Lung (tissue), 12 donors: ENCODE data around the gene SMLR1. TPM values are rescaled to one million over a fixed set of nuclear protein-coding genes. Genes with fewer than 3 reads are reported as not detected.

Source experiments
- ATAC-seq: fragments of 200-7000 bp; cut with Tn5 transposase; one replicate; pipeline ENCODE4 v1.9.1; 2020; ENCODE audit warnings: moderate number of reproducible peaks; ENCODE audit not compliant: insufficient read depth, low FRiP score
- DNase-seq, 3 donors: peaks; one replicate each; pipeline ENCODE4 v3.0.0-alpha.2; 2013 to 2017
- H3K27ac ChIP-seq, 2 donors: one replicate each; pipeline ENCODE4 v1.5.1; 2013; ENCODE audit warnings: mild to moderate bottlenecking in 2 of 2, moderate library complexity in 2 of 2, control low read depth in 1 of 2, inconsistent platforms in 1 of 2, low read depth in 1 of 2, low read length in 1 of 2
- H3K27me3 ChIP-seq, 3 donors: one replicate each; pipeline ENCODE4 v1.5.1; 2013; ENCODE audit warnings: low read length in 2 of 3; ENCODE audit not compliant: control insufficient read depth in 3 of 3, insufficient read depth in 3 of 3
- H3K36me3 ChIP-seq, 4 donors: one replicate each; pipeline ENCODE4 v1.5.1; 2013; ENCODE audit warnings: low read length in 4 of 4, mild to moderate bottlenecking in 1 of 4, moderate library complexity in 1 of 4; ENCODE audit not compliant: control insufficient read depth in 4 of 4, insufficient read depth in 4 of 4
- H3K4me1 ChIP-seq, 5 donors: one replicate each; pipeline ENCODE4 v1.5.1; 2013; ENCODE audit warnings: low read length in 5 of 5, mild to moderate bottlenecking in 2 of 5, moderate library complexity in 1 of 5; ENCODE audit not compliant: control insufficient read depth in 5 of 5, insufficient read depth in 5 of 5
- H3K4me3 ChIP-seq: one replicate; pipeline ENCODE4 v1.5.1; 2013; ENCODE audit warnings: mild to moderate bottlenecking, control low read depth, moderate library complexity
- H3K9ac ChIP-seq, 2 donors: one replicate each; pipeline ENCODE4 v1.5.1; 2013; ENCODE audit warnings: low read length in 2 of 2, control low read depth in 1 of 2; ENCODE audit not compliant: insufficient read depth in 1 of 2
- H3K9me3 ChIP-seq, 4 donors: one replicate each; pipeline ENCODE4 v1.5.1; 2013; ENCODE audit warnings: low read length in 3 of 4, mild to moderate bottlenecking in 1 of 4, moderate library complexity in 1 of 4; ENCODE audit not compliant: control insufficient read depth in 4 of 4, insufficient read depth in 3 of 4
- WGBS, 2 donors: extraction: QIAGEN DNeasy Blood & Tissue Kit; methylation state at CpG; one replicate each; pipeline ENCODE4 v1.1.7; 2013; 5-methylcytosine and 5-hydroxymethylcytosine counted together
- polyA plus RNA-seq, 2 donors: library from polyadenylated mRNA; stranded (reverse); fragments of 200-250 nt; gene quantifications; one replicate each; pipeline ENCODE4 v1.2.1, GENCODE V29; 2013
- total RNA-seq, 2 donors: library from RNA; depleted of rRNA in 1 of 2; stranded (reverse); fragments of >200 nt in 1 of 2; gene quantifications; one replicate each; pipeline ENCODE4 v1.2.1, GENCODE V29; 2014 to 2021
- TF ChIP-seq, protein P1 (sequence below): IDR thresholded peaks from 2 replicates; pipeline ENCODE4 v1.5.1; 2012; ENCODE audit warnings: mild to moderate bottlenecking; ENCODE audit errors: control extremely low read depth, extremely low read depth
- donor health status: control.
- donor health status: control.
- donor health status: Bipolar disorder and iron deficiency.
- donor health status: healthy.
- donor health status: DM: yes; HTN: yes; CAD: no.

SMLR1 gene
- total and polyA plus RNA-seq, 4 donors, result not detected

- no peak for DNase-seq
- Histone ChIP-seq H3K27me3 (no peaks in the 10 kb centered on the region), H3K27ac (no peak overlapping the region), H3K4me1 (no peaks in the 10 kb centered on the region), H3K36me3 (no peaks in the 10 kb centered on the region), H3K9me3 (no peaks in the 10 kb centered on the region), H3K4me3 (no peak overlapping the region), H3K9ac (no peak overlapping the region)
- no peak for ATAC-seq
- TF ChIP-seq, protein P1, sequence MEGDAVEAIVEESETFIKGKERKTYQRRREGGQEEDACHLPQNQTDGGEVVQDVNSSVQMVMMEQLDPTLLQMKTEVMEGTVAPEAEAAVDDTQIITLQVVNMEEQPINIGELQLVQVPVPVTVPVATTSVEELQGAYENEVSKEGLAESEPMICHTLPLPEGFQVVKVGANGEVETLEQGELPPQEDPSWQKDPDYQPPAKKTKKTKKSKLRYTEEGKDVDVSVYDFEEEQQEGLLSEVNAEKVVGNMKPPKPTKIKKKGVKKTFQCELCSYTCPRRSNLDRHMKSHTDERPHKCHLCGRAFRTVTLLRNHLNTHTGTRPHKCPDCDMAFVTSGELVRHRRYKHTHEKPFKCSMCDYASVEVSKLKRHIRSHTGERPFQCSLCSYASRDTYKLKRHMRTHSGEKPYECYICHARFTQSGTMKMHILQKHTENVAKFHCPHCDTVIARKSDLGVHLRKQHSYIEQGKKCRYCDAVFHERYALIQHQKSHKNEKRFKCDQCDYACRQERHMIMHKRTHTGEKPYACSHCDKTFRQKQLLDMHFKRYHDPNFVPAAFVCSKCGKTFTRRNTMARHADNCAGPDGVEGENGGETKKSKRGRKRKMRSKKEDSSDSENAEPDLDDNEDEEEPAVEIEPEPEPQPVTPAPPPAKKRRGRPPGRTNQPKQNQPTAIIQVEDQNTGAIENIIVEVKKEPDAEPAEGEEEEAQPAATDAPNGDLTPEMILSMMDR, result no peak
- 75 to 90% methylated on average over 3 of the region's 3 CpGs for WGBS, 2 donors
These were observed 1.3 kb upstream of the SMLR1 start for GRCh38 chr6:130825772-130826441.

DNA sequence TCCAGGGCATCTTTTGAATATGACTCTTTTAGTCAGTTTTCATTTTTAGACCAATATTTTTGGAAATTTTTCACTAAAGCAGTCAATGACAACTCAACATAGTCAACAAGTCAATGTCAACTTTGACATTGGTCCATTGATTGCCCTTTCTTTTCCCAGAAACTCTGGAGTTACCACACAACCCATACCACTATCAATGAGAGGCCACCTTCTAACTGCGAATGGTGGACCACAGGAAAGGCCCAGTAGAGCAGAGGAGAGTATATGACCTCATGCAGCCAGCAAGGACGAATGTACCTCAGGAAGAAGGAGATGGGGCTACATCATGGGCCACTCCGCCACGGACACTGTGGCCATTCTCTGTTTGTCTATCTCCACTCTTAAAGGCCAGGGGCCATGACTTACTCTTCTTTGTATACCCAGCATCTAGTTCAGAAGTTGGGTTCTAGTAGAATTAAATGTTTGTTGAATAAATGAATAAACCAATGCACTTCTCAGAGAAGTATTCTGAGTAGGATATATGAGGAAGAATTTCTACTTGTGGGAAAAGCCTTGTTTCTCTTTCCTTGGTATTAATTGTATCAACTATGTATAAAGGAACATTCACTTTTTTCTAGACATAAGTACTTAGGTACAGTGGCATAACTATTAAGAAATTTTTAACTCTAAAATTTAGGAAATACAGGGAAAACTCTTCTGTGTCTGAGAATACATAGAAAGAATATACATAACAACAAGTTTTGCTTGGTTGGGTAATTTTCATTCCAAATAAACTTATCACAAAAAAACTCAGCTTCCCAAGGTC, 562 bp upstream of the SMLR1 start:
- 83 to 94% methylated on average over 4 of the region's 4 CpGs for WGBS, 2 donors
- TF ChIP-seq, protein P1, result no peak
- H3K4me1 ChIP-seq, result no peaks in the 10 kb centered on the region
- H3K9ac ChIP-seq, result no peak overlapping the region
- H3K9me3 ChIP-seq, result no peaks in the 10 kb centered on the region
- no peak for DNase-seq
- no peak overlapping the region for H3K4me3 ChIP-seq
- H3K27me3 ChIP-seq, result no peaks in the 10 kb centered on the region
- ATAC-seq, result no peak
- H3K27ac ChIP-seq, result no peak overlapping the region
- H3K36me3 ChIP-seq, result no peaks in the 10 kb centered on the region

DNA sequence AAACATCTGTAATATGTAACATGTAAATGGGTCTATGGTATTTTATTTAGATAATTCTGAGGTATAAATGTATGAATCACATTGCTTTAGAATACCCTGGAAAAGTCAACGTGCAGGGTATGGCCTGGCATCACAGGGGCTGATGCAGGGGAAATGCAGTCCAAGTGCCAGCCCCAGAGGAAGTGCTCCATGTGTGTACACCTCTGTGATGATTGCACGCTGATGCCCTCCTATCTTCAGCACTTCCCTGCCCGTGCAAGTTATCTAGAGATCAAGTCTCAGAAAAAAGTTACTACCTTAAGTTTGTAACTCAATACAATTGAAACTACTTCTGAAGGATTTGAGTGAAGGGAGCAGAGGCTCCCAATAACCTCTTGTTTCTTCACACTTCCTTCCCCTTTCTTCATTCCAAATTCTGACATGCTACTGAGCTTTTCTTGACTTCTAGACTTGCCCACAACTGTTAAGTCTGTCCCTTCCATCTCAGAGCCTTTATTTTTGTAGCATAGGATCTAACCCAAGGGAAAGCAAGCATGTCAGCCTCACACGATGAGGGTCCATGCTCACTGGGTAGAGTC, 2.2 kb downstream of the SMLR1 start:
- Histone ChIP-seq H3K9ac (no peak overlapping the region), H3K9me3 (no peaks in the 10 kb centered on the region), H3K27ac (no peak overlapping the region), H3K4me3 (no peak overlapping the region), H3K4me1 (no peaks in the 10 kb centered on the region), H3K36me3 (peaks cover 0 to 4% (median 0%) of the 10 kb centered on the region in 4 donors), H3K27me3 (no peaks in the 10 kb centered on the region)
- DNase-seq (no peak), ATAC-seq (no peak)
- TF ChIP-seq, protein P1, result no peak
- 40 to 62% methylated on average over 4 of the region's 4 CpGs for WGBS, 2 donors
